SK-N-SH treated with all-trans-retinoic acid at 6 μM for 48 hours (cell line): ENCODE data around the gene GCGR.

Experiments used
- ATAC-seq: fragments of 200-7000 bp; cut with Tn5 transposase; 3 replicates; pipeline ENCODE4 v1.9.1; 2020; ENCODE audit warnings: mild to moderate bottlenecking, moderate library complexity
- ARNTL ChIP-seq: fragments of 450-650 bp; formaldehyde crosslinking; IDR thresholded peaks from 2 replicates; pipeline ENCODE4 v1.5.0; 2020; ENCODE audit warnings: low read depth, mild to moderate bottlenecking, moderate library complexity, borderline replicate concordance
- BACH2 ChIP-seq: fragments of 250-450 bp; sonication (Bioruptor Pico); IDR thresholded peaks from 2 replicates; pipeline ENCODE4 v1.9.0; 2021; ENCODE audit warnings: mild to moderate bottlenecking, borderline replicate concordance
- CSDC2 ChIP-seq: fragments of 250-450 bp; sonication (Bioruptor Pico); IDR thresholded peaks from 2 replicates; pipeline ENCODE4 v1.5.0; 2020; ENCODE audit warnings: mild to moderate bottlenecking, moderate library complexity
- ESRRG ChIP-seq: fragments of 250-450 bp; sonication (Bioruptor Pico); IDR thresholded peaks from 2 replicates; pipeline ENCODE4 v1.6.1; 2021; ENCODE audit warnings: mild to moderate bottlenecking
- ISL1 ChIP-seq: fragments of 250-450 bp; sonication (Bioruptor Pico); IDR thresholded peaks from 2 replicates; pipeline ENCODE4 v2.1.2; 2022; ENCODE audit warnings: mild to moderate bottlenecking, moderate library complexity
- OSR1 ChIP-seq: fragments of 250-450 bp; sonication (Bioruptor Pico); IDR thresholded peaks from 2 replicates; pipeline ENCODE4 v1.8.0; 2022; ENCODE audit warnings: moderate library complexity, mild to moderate bottlenecking, inconsistent platforms
- PPARA ChIP-seq: fragments of 250-450 bp; sonication (Bioruptor Pico); IDR thresholded peaks from 2 replicates; pipeline ENCODE4 v1.5.0; 2020; ENCODE audit warnings: mild to moderate bottlenecking, borderline replicate concordance
- RARB ChIP-seq: fragments of 250-450 bp; sonication (Bioruptor Pico); IDR thresholded peaks from 2 replicates; pipeline ENCODE4 v1.8.0; 2021; ENCODE audit warnings: mild to moderate bottlenecking, moderate library complexity
- SNAI2 ChIP-seq: fragments of 250-450 bp; sonication (Bioruptor Pico); IDR thresholded peaks from 2 replicates; pipeline ENCODE4 v1.5.0; 2020; ENCODE audit warnings: mild to moderate bottlenecking, moderate library complexity
- TOX ChIP-seq: fragments of 250-450 bp; sonication (Bioruptor Pico); IDR thresholded peaks from 2 replicates; pipeline ENCODE4 v1.8.0; 2021; ENCODE audit warnings: mild to moderate bottlenecking, moderate library complexity, borderline replicate concordance
- ZC3H10 ChIP-seq: fragments of 250-450 bp; sonication (Bioruptor Pico); IDR thresholded peaks from 2 replicates; pipeline ENCODE4 v1.5.1; 2021; ENCODE audit warnings: mild to moderate bottlenecking, moderate library complexity
- ZFP3 ChIP-seq: fragments of 250-450 bp; sonication (Bioruptor Pico); IDR thresholded peaks from 2 replicates; pipeline ENCODE4 v1.5.0; 2020; ENCODE audit warnings: mild to moderate bottlenecking, moderate library complexity
- ZNF565 ChIP-seq: fragments of 450-650 bp; formaldehyde crosslinking; conservative IDR thresholded peaks from 2 replicates; pipeline ENCODE4 v1.5.0; 2020; ENCODE audit warnings: low read depth, mild to moderate bottlenecking, moderate library complexity
- ZNF70 ChIP-seq: fragments of 450-650 bp; formaldehyde crosslinking; IDR thresholded peaks from 2 replicates; pipeline ENCODE4 v1.5.0; 2020; ENCODE audit warnings: mild to moderate bottlenecking, moderate library complexity
- ZNF8 ChIP-seq: fragments of 450-650 bp; formaldehyde crosslinking; IDR thresholded peaks from 2 replicates; pipeline ENCODE4 v1.5.0; 2020; ENCODE audit warnings: mild to moderate bottlenecking, moderate library complexity
- TF ChIP-seq, protein P1 (sequence below): fragments of 250-450 bp; sonication (Bioruptor Pico); IDR thresholded peaks from 2 replicates; pipeline ENCODE4 v1.5.1; 2021; ENCODE audit warnings: mild to moderate bottlenecking, moderate library complexity
- TF ChIP-seq, protein P2 (sequence below): fragments of 250-450 bp; sonication (Bioruptor Pico); IDR thresholded peaks from 2 replicates; pipeline ENCODE4 v1.8.0; 2020; ENCODE audit warnings: mild to moderate bottlenecking, moderate library complexity, borderline replicate concordance
- TF ChIP-seq, protein P3 (sequence below): fragments of 250-450 bp; sonication (Bioruptor Pico); IDR thresholded peaks from 2 replicates; pipeline ENCODE4 v1.8.0; 2021; ENCODE audit warnings: low read depth, mild to moderate bottlenecking, moderate library complexity, borderline replicate concordance
- TF ChIP-seq, protein P4 (sequence below): fragments of 250-450 bp; sonication (Bioruptor Pico); IDR thresholded peaks from 2 replicates; pipeline ENCODE4 v1.5.1; 2020; ENCODE audit warnings: low read depth, mild to moderate bottlenecking, moderate library complexity

GCGR gene

DNA sequence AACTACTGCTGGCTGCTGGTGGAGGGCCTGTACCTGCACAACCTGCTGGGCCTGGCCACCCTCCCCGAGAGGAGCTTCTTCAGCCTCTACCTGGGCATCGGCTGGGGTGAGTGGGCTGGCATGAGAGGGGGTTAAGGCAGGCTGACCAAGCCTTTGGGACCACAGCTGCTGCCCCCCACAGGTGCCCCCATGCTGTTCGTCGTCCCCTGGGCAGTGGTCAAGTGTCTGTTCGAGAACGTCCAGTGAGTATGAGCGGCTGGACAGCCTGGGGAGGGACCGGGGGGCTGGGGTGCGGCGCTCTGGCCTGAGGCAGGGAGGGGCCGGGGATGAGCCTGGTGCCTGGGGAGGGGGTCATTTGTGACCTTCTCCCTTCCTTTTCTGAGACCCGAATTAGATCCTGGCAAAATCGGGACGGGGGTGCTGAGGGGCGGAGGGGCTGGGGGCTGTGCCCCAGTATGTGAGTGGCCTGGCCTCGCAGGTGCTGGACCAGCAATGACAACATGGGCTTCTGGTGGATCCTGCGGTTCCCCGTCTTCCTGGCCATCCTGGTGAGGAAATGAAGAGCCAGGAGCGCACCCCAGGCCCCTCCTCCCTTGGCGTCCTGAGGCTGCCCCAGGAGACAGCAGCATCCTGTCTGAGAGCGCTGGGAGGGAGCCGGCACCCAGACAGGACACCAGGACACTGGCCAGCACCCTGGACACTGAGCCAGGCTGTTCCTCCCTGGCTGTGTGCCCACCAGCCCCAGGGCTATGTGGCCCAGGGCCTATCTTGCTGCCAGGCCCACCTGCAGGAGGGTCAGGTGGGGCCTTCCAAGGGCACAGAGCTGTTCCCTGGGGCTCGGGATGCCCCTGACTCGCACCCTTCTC, 8.0 kb downstream of the GCGR start:
- TF ChIP-seq ARNTL, result no peak
- peak; percentile 9; the same call in 2 of the 3 replicates for ATAC-seq

DNA sequence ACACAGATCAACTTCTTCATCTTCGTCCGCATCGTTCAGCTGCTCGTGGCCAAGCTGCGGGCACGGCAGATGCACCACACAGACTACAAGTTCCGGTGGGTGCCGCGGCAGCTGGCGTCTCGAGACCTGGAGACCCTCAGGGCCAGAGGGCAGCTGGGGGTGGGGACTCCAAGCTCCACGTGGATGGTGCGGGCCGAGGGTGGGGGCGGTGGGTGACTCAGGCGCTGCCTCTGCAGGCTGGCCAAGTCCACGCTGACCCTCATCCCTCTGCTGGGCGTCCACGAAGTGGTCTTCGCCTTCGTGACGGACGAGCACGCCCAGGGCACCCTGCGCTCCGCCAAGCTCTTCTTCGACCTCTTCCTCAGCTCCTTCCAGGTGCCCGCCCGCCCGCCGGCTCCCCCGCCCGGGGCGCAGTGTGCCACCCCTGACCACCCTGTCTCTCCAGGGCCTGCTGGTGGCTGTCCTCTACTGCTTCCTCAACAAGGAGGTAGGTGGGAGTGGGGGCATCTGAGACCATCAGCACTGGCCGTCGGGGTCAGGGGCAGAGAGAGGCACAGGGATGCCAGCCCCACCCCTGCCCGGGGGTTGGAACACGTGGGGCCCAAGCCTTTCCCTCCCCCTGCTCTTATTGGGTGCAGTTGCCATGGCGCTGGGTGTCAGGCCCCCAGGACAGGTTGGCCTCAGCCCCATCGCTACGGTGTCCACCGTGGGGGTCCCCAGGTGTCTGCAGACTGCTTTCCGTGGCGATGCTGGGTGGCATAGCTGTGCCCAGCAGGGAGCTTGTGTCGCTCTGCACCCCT, 8.8 kb downstream of the GCGR start:
- TF ChIP-seq TOX (CRISPR knock-in tag), result no peak
- TF ChIP-seq RARB (CRISPR knock-in tag), result no peak
- no peak for TF ChIP-seq ZNF565 (CRISPR knock-in tag)
- no peak for TF ChIP-seq BACH2 (CRISPR knock-in tag)
- TF ChIP-seq PPARA (CRISPR knock-in tag), result no peak
- TF ChIP-seq ARNTL, result no peak
- TF ChIP-seq, protein P1, sequence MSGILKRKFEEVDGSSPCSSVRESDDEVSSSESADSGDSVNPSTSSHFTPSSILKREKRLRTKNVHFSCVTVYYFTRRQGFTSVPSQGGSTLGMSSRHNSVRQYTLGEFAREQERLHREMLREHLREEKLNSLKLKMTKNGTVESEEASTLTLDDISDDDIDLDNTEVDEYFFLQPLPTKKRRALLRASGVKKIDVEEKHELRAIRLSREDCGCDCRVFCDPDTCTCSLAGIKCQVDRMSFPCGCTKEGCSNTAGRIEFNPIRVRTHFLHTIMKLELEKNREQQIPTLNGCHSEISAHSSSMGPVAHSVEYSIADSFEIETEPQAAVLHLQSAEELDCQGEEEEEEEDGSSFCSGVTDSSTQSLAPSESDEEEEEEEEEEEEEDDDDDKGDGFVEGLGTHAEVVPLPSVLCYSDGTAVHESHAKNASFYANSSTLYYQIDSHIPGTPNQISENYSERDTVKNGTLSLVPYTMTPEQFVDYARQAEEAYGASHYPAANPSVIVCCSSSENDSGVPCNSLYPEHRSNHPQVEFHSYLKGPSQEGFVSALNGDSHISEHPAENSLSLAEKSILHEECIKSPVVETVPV, result no peak
- TF ChIP-seq ESRRG, result no peak
- no peak for TF ChIP-seq ZC3H10 (CRISPR knock-in tag)
- TF ChIP-seq OSR1 (CRISPR knock-in tag), result no peak
- TF ChIP-seq SNAI2, result no peak
- TF ChIP-seq, protein P2, sequence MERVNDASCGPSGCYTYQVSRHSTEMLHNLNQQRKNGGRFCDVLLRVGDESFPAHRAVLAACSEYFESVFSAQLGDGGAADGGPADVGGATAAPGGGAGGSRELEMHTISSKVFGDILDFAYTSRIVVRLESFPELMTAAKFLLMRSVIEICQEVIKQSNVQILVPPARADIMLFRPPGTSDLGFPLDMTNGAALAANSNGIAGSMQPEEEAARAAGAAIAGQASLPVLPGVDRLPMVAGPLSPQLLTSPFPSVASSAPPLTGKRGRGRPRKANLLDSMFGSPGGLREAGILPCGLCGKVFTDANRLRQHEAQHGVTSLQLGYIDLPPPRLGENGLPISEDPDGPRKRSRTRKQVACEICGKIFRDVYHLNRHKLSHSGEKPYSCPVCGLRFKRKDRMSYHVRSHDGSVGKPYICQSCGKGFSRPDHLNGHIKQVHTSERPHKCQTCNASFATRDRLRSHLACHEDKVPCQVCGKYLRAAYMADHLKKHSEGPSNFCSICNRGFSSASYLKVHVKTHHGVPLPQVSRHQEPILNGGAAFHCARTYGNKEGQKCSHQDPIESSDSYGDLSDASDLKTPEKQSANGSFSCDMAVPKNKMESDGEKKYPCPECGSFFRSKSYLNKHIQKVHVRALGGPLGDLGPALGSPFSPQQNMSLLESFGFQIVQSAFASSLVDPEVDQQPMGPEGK (CRISPR knock-in tag), result no peak
- ATAC-seq, result no peak

DNA sequence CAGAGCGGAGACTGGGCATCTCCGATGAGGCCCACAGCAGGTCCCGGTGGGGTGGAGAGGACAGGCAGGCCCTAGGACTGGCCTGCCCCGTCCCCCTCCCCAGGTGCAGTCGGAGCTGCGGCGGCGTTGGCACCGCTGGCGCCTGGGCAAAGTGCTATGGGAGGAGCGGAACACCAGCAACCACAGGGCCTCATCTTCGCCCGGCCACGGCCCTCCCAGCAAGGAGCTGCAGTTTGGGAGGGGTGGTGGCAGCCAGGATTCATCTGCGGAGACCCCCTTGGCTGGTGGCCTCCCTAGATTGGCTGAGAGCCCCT, 9.4 kb downstream of the GCGR start:
- TF ChIP-seq PPARA (CRISPR knock-in tag) (no peak), CSDC2 (CRISPR knock-in tag) (no peak), SNAI2 (no peak), BACH2 (CRISPR knock-in tag) (no peak), RARB (CRISPR knock-in tag) (no peak), OSR1 (CRISPR knock-in tag) (no peak), ZNF70 (CRISPR knock-in tag) (no peak), ZFP3 (CRISPR knock-in tag) (no peak), ISL1 (CRISPR knock-in tag) (no peak), ZNF8 (no peak)
- TF ChIP-seq, protein P1, result no peak
- TF ChIP-seq, protein P2 (CRISPR knock-in tag), result no peak
- TF ChIP-seq, protein P3, sequence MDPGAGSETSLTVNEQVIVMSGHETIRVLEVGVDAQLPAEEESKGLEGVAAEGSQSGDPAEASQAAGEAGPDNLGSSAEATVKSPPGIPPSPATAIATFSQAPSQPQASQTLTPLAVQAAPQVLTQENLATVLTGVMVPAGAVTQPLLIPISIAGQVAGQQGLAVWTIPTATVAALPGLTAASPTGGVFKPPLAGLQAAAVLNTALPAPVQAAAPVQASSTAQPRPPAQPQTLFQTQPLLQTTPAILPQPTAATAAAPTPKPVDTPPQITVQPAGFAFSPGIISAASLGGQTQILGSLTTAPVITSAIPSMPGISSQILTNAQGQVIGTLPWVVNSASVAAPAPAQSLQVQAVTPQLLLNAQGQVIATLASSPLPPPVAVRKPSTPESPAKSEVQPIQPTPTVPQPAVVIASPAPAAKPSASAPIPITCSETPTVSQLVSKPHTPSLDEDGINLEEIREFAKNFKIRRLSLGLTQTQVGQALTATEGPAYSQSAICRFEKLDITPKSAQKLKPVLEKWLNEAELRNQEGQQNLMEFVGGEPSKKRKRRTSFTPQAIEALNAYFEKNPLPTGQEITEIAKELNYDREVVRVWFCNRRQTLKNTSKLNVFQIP (CRISPR knock-in tag), result no peak
- TF ChIP-seq, protein P4, sequence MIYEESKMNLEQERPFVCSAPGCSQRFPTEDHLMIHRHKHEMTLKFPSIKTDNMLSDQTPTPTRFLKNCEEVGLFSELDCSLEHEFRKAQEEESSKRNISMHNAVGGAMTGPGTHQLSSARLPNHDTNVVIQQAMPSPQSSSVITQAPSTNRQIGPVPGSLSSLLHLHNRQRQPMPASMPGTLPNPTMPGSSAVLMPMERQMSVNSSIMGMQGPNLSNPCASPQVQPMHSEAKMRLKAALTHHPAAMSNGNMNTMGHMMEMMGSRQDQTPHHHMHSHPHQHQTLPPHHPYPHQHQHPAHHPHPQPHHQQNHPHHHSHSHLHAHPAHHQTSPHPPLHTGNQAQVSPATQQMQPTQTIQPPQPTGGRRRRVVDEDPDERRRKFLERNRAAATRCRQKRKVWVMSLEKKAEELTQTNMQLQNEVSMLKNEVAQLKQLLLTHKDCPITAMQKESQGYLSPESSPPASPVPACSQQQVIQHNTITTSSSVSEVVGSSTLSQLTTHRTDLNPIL (CRISPR knock-in tag), result no peak

More for the DNA sequence above, 9.4 kb downstream of the GCGR start:
- no peak for ATAC-seq
